Peyer's patch (tissue), 4 donors: Measurements from ENCODE around the gene IFT122. TPM values are rescaled to one million over a fixed set of nuclear protein-coding genes. Genes with fewer than 3 reads are reported as not detected.
"Not testable (repeated sequence)": the region's sequence is repeated elsewhere in the genome, so short reads cannot be mapped to it uniquely, and the experiment has no call there.

Experiments used
- DNase-seq, 3 donors: peaks; one replicate each; pipeline ENCODE4 v3.0.0-alpha.2; 2017 to 2019
- H3K27ac ChIP-seq, 4 donors: fragments of 200-600 bp; sonication (generic); one replicate each; pipeline ENCODE4 v1.5.1; 2016 to 2019
- H3K27me3 ChIP-seq, 2 donors: fragments of 200-600 bp; sonication (generic); one replicate each; pipeline ENCODE4 v1.5.1; 2019
- H3K36me3 ChIP-seq, 3 donors: fragments of 200-600 bp; sonication (generic); one replicate each; pipeline ENCODE4 v1.5.1; 2016 to 2019
- H3K4me1 ChIP-seq, 4 donors: fragments of 200-600 bp; sonication (generic); one replicate each; pipeline ENCODE4 v1.5.1; 2016 to 2019
- H3K4me3 ChIP-seq, 4 donors: fragments of 200-600 bp; sonication (generic); 1 replicate in 3 of 4; 2 replicates in 1 of 4; pipeline ENCODE4 v1.5.1; 2016 to 2019; ENCODE audit warnings: mild to moderate bottlenecking in 1 of 4
- H3K9me3 ChIP-seq, 4 donors: fragments of 200-600 bp; sonication (generic); one replicate each; pipeline ENCODE4 v1.5.1; 2016 to 2019; ENCODE audit warnings: mild to moderate bottlenecking in 1 of 4
- CTCF ChIP-seq, 6 experiments: fragments of 450-650 bp in 4 of 6; fragments of 200-600 bp in 2 of 6; sonication (generic) in 1 of 6; IDR thresholded peaks; one replicate each; pipeline ENCODE4 v1.5.1; 2017 to 2019; ENCODE audit warnings: antibody characterized with exemption in 6 of 6, mild to moderate bottlenecking in 3 of 6, moderate library complexity in 1 of 6
- POLR2A ChIP-seq, 2 donors: fragments of 450-650 bp; IDR thresholded peaks; one replicate each; pipeline ENCODE4 v1.5.1; 2017; ENCODE audit warnings: antibody characterized with exemption in 2 of 2, mild to moderate bottlenecking in 2 of 2, moderate library complexity in 2 of 2
- total RNA-seq, 4 donors: library from RNA; depleted of rRNA; stranded (reverse); fragments of >200 nt; gene quantifications; one replicate each; pipeline ENCODE4 v1.1.0, GENCODE V29; 2016

IFT122 gene
- total RNA-seq, 4 donors from 2014 or later, result 10.9 to 85.0 (median 26.4) TPM

GRCh38 chr3:129404130-129404529 lies 35.9 kb upstream of the IFT122 start:
- Histone ChIP-seq H3K27me3 (no peaks in the 10 kb centered on the region), H3K36me3 (no peaks in the 10 kb centered on the region), H3K9me3 (no peaks in the 10 kb centered on the region), H3K4me1 (no peaks in the 10 kb centered on the region), H3K27ac (no peak overlapping the region), H3K4me3 (no peak overlapping the region)
- no peak for TF ChIP-seq POLR2A (IDR thresholded peaks at IDR 0.05)
- no peak for TF ChIP-seq CTCF (IDR thresholded peaks at IDR 0.05)
- no peak for DNase-seq

GRCh38 chr3:129404610-129405009 lies 35.4 kb upstream of the IFT122 start:
- Histone ChIP-seq H3K9me3 (no peaks in the 10 kb centered on the region), H3K36me3 (no peaks in the 10 kb centered on the region), H3K27me3 (no peaks in the 10 kb centered on the region), H3K27ac (no peak overlapping the region), H3K4me3 (no peak overlapping the region), H3K4me1 (no peaks in the 10 kb centered on the region)
- DNase-seq, result no peak
- no peak for TF ChIP-seq CTCF (IDR thresholded peaks at IDR 0.05)
- TF ChIP-seq POLR2A (IDR thresholded peaks at IDR 0.05), result no peak

- no peak for TF ChIP-seq CTCF (IDR thresholded peaks at IDR 0.05)
- no peak for TF ChIP-seq POLR2A (IDR thresholded peaks at IDR 0.05)
- Histone ChIP-seq H3K36me3 (no peaks in the 10 kb centered on the region), H3K4me3 (no peak overlapping the region), H3K9me3 (no peaks in the 10 kb centered on the region), H3K27me3 (no peaks in the 10 kb centered on the region), H3K4me1 (peaks cover 0 to 10% (median 0%) of the 10 kb centered on the region in 4 donors), H3K27ac (no peak overlapping the region)
- DNase-seq, result no peak
These were observed 30.5 kb upstream of the IFT122 start for GRCh38 chr3:129409541-129409940.

- H3K9me3 ChIP-seq, result no peaks in the 10 kb centered on the region
- no peak overlapping the region for H3K27ac ChIP-seq
- no peaks in the 10 kb centered on the region for H3K36me3 ChIP-seq
- no peak overlapping the region for H3K4me3 ChIP-seq
- DNase-seq, result no peak
- H3K4me1 ChIP-seq, result peaks cover 0 to 10% (median 0%) of the 10 kb centered on the region in 4 donors
- H3K27me3 ChIP-seq, result no peaks in the 10 kb centered on the region
- TF ChIP-seq CTCF (IDR thresholded peaks at IDR 0.05) (no peak), POLR2A (IDR thresholded peaks at IDR 0.05) (no peak)
These were observed 29.1 kb upstream of the IFT122 start for GRCh38 chr3:129410971-129411370.

- DNase-seq, result no peak
- Histone ChIP-seq H3K4me3 (no peak overlapping the region), H3K27ac (peak overlapping the region in 2 of 4 donors; percentile 36 to 51), H3K36me3 (no peaks in the 10 kb centered on the region), H3K27me3 (no peaks in the 10 kb centered on the region), H3K4me1 (peaks cover 0 to 10% (median 0%) of the 10 kb centered on the region in 4 donors), H3K9me3 (no peaks in the 10 kb centered on the region)
- no peak for TF ChIP-seq CTCF (IDR thresholded peaks at IDR 0.05)
- TF ChIP-seq POLR2A (IDR thresholded peaks at IDR 0.05), result no peak
These were observed 27.4 kb upstream of the IFT122 start for GRCh38 chr3:129412542-129413198.

GRCh38 chr3:129413238-129413637 lies 26.8 kb upstream of the IFT122 start:
- DNase-seq, H3K9me3 ChIP-seq, H3K36me3 ChIP-seq, H3K4me3 ChIP-seq, H3K4me1 ChIP-seq, H3K27me3 ChIP-seq: not testable (repeated sequence)
- H3K27ac ChIP-seq, result peak overlapping the region in 2 of 4 donors; percentile 36 to 51
